Mononuclear cell (primary cell): ENCODE data around the gene CAPN13. TPM values are rescaled to one million over a fixed set of nuclear protein-coding genes. Genes with fewer than 3 reads are reported as not detected.

Source experiments
- H3K27me3 ChIP-seq: 2 replicates; pipeline ENCODE4 v1.6.0; 2011; ENCODE audit warnings: low read length, control low read depth; ENCODE audit not compliant: insufficient read depth
- H3K4me1 ChIP-seq: 2 replicates; pipeline ENCODE4 v1.5.1; 2011; ENCODE audit warnings: mild to moderate bottlenecking, low read length, control low read depth; ENCODE audit not compliant: insufficient read depth
- H3K4me3 ChIP-seq: 2 replicates; pipeline ENCODE4 v1.5.1; 2011; ENCODE audit warnings: mild to moderate bottlenecking, low read length, moderate library complexity
- H3K9me3 ChIP-seq: 2 replicates; pipeline ENCODE4 v1.5.1; 2011; ENCODE audit warnings: low read depth, mild to moderate bottlenecking, control low read depth, low read length
- total RNA-seq: library from RNA; depleted of rRNA; stranded (reverse); fragments of >200 nt; gene quantifications from one replicate; pipeline ENCODE4 v1.2.3, GENCODE V29; 2012

The CAPN13 gene
- total RNA-seq, 1 donor, result under 0.01 TPM

DNA sequence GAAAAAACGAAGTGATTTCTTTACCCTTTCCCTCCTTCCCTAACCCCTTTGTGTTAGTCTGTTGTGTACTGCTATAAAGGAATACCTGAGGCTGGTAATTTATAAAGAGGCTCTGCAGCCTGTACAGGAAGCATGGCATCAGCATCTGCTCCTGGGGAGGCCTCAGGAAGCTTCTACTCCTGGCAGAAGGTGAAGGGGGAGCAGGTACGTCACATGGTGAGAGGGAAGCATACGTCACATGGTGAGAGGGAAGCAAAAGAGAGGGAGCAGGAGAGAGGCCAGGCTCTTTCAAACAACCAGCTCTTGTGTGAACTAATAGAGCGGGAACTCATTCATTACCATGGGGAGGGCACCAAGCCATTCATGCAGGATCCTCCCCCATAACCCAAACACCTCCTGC, 126.2 kb downstream of the CAPN13 start:
- no peaks in the 10 kb centered on the region for H3K27me3 ChIP-seq
- H3K4me3 ChIP-seq, result no peak overlapping the region
- no peaks in the 10 kb centered on the region for H3K9me3 ChIP-seq
- H3K4me1 ChIP-seq, result no peaks in the 10 kb centered on the region

DNA sequence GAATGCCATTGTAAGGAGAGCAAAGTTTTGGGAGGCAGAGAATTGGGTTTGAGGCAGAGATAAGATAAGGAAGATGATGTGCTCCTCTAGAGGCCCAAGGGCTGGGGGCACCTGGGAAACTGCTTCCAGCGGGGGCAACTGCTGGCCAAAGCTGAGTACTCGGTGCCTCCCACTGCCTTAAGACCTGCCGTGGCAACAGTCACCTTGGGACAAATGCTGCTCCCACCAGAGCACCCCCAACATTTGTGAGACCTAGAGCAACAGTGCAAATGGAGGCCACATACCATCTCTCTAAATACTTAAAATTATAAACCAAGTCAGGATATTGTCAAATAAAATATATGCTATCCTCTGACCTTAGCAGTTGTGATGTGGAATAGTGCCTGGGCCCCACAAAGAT, 127.1 kb downstream of the CAPN13 start:
- Histone ChIP-seq H3K4me1 (no peaks in the 10 kb centered on the region), H3K9me3 (no peaks in the 10 kb centered on the region), H3K27me3 (no peaks in the 10 kb centered on the region), H3K4me3 (no peak overlapping the region)

DNA sequence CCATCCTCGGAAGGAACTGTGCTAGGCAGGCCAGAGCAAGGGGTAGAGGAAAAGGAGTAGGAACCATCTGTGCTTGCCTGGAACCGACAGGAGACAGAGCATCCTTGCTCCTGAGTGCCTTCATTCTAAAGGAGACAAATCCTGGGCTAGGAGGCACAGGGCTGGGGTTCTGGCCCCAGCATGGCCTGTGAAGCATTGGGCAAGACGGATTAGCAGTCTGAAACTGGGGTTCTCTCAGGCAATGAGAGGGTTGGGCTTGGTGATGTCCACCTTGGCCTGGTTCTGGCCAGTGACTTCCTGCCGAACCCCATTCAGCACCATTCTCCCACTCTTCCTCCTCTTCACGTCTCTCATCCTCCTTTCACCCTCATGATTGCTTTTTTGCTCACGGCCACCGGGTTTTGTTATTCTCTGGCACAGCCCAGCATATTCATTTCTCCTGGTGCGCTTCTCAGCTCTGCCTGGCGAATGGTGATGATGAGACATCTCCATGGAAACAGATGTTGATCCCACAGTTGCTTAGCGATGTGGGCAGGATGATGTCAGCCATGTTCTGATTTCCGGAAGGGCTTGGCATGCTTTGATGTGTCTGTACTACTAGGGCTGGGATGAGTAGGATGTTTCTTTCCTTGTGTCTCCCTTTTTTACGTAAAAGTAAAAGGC, 127.7 kb downstream of the CAPN13 start:
- Histone ChIP-seq H3K9me3 (no peaks in the 10 kb centered on the region), H3K4me3 (no peak overlapping the region)

DNA sequence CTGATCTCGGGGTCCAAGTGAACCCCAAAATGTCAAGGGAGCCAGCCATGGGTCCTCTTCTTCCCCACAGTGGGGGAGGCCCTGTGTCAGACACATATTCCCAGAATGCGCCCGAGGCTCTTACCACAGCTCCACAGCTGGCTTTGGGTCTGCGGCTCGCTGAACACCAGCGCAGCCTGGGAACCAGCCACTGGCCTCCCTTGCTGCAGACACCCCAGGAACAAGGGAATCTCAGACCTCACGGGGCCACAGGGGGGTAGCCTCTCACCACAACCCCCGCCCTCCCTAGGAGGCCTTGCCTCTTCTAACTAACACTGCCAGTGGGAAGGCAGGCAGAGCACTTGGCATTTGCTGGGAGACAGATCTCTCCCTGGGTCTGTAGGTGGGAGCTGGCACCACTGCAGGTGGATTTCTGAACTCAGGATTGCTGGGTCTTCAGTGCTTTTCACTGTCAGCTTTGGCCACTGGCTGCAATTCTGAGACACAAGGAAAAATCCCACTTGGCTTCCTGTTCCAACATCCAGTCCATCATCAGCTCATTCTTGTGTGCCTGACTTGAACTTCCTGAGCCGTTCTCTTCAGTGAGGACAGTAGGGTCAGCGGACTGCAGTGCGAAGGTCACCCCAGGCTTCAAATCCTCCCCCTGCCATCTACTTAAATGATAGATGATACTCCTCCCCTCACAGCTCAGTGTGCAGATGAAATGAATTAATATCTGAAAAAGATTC, 128.7 kb downstream of the CAPN13 start:
- Histone ChIP-seq H3K9me3 (no peaks in the 10 kb centered on the region), H3K4me1 (no peaks in the 10 kb centered on the region), H3K4me3 (no peak overlapping the region), H3K27me3 (no peaks in the 10 kb centered on the region)

More for the DNA sequence above, 127.7 kb downstream of the CAPN13 start:
- Histone ChIP-seq H3K27me3 (no peaks in the 10 kb centered on the region), H3K4me1 (no peaks in the 10 kb centered on the region)

DNA sequence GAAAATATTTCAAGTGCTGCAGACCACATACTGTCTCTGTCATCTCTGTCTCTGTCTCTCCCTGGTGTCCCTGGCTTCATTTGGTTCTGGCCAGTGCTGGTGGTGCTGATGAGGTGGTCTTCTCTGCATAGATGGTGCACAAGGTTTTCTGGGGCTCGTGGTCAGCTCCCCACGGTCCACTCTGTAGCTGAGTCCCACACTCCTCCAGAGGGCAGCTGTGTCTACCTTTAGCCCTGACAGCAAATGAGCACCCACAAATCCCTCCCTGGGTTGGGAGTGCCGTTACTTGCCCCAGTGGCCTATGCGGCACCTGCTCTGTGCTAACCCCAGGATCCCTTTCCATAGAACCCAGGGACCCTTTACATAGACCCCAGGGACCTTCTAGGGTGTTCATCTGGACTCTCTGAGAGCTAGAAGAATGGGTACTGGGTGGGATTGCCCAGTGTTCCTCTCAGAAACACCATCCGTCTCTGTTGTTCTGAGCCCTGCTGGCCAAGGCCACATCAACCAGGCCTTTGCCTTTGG, 129.3 kb downstream of the CAPN13 start:
- H3K4me3 ChIP-seq, result no peak overlapping the region
- H3K4me1 ChIP-seq, result no peaks in the 10 kb centered on the region
- H3K9me3 ChIP-seq, result no peaks in the 10 kb centered on the region
- H3K27me3 ChIP-seq, result no peaks in the 10 kb centered on the region

DNA sequence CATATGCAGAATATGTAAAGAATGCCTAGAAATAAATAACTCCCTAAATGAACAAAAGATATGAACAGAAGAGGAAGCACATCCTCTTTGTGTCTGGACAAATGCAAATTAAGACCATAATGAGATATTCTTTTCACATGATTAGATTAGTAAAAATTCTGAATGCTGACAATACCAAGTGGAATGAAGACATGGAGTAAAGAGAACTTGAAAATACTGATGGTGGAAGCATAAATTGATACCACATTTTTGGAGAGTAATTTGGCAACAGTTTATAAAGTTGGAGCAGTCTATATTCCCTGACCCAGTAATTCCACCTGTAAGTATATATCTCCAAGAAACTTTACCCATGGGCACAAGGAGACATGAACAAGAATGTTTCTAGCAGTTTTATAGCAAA, 130.0 kb downstream of the CAPN13 start:
- Histone ChIP-seq H3K9me3 (no peaks in the 10 kb centered on the region), H3K4me3 (no peak overlapping the region), H3K27me3 (no peaks in the 10 kb centered on the region), H3K4me1 (no peaks in the 10 kb centered on the region)

DNA sequence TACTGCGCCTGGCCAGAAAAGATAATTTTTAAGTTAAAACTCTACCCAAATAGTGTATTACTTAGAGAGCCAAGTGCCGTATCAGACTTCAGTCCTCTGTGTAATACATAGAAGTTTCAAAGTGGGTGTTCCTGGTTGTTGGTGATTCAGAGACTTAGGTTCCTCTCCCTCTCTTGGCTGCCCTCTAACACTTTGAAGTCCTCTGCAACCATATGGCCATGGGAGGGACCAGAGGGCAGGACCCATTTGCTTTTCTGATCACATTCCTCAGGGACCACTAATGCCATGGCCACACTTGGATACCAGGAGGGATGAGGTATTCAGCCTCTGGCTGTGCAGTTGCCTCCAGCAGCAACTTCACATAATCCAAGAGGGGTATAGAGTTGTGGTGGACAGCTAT, 131.5 kb downstream of the CAPN13 start:
- Histone ChIP-seq H3K9me3 (no peaks in the 10 kb centered on the region), H3K27me3 (no peaks in the 10 kb centered on the region), H3K4me1 (no peaks in the 10 kb centered on the region), H3K4me3 (no peak overlapping the region)

DNA sequence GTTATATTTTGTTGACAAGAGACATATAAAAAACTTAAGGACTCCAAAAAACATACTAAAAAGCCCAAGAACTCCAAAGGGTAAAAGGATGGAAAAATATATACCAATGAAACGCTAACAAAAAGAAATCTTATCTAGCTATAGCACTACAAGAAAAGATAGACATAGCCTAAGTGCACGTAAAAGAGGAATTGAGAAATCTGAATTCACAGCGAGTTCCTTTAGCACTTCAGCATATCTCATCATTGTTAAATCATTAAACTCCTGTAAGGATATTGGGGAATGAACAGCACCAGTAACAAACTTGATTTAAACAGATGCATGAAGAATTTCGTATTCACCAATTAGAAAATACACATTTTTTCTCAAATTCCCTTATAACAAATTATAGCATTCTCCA, 134.1 kb downstream of the CAPN13 start:
- H3K9me3 ChIP-seq, result no peaks in the 10 kb centered on the region
- H3K4me3 ChIP-seq, result no peak overlapping the region
- H3K4me1 ChIP-seq, result no peaks in the 10 kb centered on the region
- no peaks in the 10 kb centered on the region for H3K27me3 ChIP-seq
